Pancreas (tissue), 10 donors: ENCODE results near the gene FMN2. TPM values are rescaled to one million over a fixed set of nuclear protein-coding genes. Genes with fewer than 3 reads are reported as not detected.

Source experiments
- ATAC-seq, 4 donors: fragments of 200-7000 bp; cut with Tn5 transposase; one replicate each; pipeline versions ENCODE4 v1.8.0 to v1.9.1; 2020; ENCODE audit warnings: mild to moderate bottlenecking in 4 of 4, moderate library complexity in 4 of 4
- DNase-seq, 6 donors: peaks; one replicate each; pipeline ENCODE4 v3.0.0-alpha.2; 2020
- FAIRE-seq: peaks from 2 replicates; lab custom pipeline; 2012; peaks lifted over from hg19 to GRCh38; lab: Jason Lieb, UNC
- H3K27ac ChIP-seq, 4 donors: fragments of 200-600 bp; sonication (generic); 1 replicate in 3 of 4; 2 replicates in 1 of 4; pipeline versions ENCODE4 v1.5.0 to v1.8.0; 2020
- H3K27me3 ChIP-seq, 4 donors: fragments of 200-600 bp; one replicate each; pipeline ENCODE4 v1.8.0; 2021
- H3K36me3 ChIP-seq, 3 donors: fragments of 200-600 bp; sonication (generic) in 1 of 3; one replicate each; pipeline versions ENCODE4 v1.5.0 to v1.8.0; 2020 to 2021
- H3K4me1 ChIP-seq, 3 donors: fragments of 200-600 bp; one replicate each; pipeline ENCODE4 v1.8.0; 2021
- H3K4me3 ChIP-seq, 4 donors: fragments of 200-600 bp; sonication (generic) in 2 of 4; one replicate each; pipeline versions ENCODE4 v1.5.0 to v1.8.0; 2020 to 2021
- H3K9me3 ChIP-seq, 4 donors: fragments of 200-600 bp; one replicate each; pipeline ENCODE4 v1.8.0; 2021
- WGBS, 2 donors: extraction: QIAGEN DNeasy Blood & Tissue Kit; methylation state at CpG; one replicate each; pipeline ENCODE4 v1.1.7; 2013; 5-methylcytosine and 5-hydroxymethylcytosine counted together
- intact Hi-C, 3 donors: fragments of 100-400 bp; cut with DNase I; formaldehyde crosslinking; loops; one replicate each; pipeline versions ENCODE4 v1.11.1 to v1.14.2; 2022
- polyA plus RNA-seq, 2 donors: library from polyadenylated mRNA; stranded (reverse); fragments of 200-250 nt; gene quantifications; one replicate each; pipeline ENCODE4 v1.2.3, GENCODE V29; 2013
- total RNA-seq, 6 donors: library from RNA; stranded (reverse); fragmentation: NEBNext Ultra II Directional in 4 of 6; extraction: Animal tissue kit (Norgen Biotek cat#: 25700) in 4 of 6; gene quantifications; one replicate each; pipeline versions ENCODE4 v1.2.1 to v1.2.4, GENCODE V29; 2021 to 2023
- TF ChIP-seq, protein P1 (sequence below), 4 donors: fragments of 200-600 bp; sonication (generic) in 3 of 4; IDR thresholded peaks; one replicate each; pipeline versions ENCODE4 v1.5.0 to v1.8.0; 2021; ENCODE audit warnings: antibody characterized with exemption in 4 of 4
- donor health status: healthy with polysubstance abuse.
- donor health status: DM: no; HTN: no; CAD: no; lungs with moderate emphysema.
- donor health status: DM: no; HTN: no; CAD: no.
- donor health status: control.
- donor health status: control.
- donor health status: Bipolar disorder and iron deficiency.
- donor health status: DM: yes; HTN: yes; CAD: no.
- donor health status: DM: no; HTN: no; CAD: no.
- donor health status: DM: no; HTN: no; CAD: no.
- donor health status: DM: yes; HTN: yes; CAD: no.

Gene FMN2
- total RNA-seq (1 to 10 TPM in 4 of 6 donors, under 1 TPM in 2; 0.56 to 3.5 (median 1.8) TPM), polyA plus RNA-seq (1 to 10 TPM; 1.7 to 8.2 TPM)

DNA sequence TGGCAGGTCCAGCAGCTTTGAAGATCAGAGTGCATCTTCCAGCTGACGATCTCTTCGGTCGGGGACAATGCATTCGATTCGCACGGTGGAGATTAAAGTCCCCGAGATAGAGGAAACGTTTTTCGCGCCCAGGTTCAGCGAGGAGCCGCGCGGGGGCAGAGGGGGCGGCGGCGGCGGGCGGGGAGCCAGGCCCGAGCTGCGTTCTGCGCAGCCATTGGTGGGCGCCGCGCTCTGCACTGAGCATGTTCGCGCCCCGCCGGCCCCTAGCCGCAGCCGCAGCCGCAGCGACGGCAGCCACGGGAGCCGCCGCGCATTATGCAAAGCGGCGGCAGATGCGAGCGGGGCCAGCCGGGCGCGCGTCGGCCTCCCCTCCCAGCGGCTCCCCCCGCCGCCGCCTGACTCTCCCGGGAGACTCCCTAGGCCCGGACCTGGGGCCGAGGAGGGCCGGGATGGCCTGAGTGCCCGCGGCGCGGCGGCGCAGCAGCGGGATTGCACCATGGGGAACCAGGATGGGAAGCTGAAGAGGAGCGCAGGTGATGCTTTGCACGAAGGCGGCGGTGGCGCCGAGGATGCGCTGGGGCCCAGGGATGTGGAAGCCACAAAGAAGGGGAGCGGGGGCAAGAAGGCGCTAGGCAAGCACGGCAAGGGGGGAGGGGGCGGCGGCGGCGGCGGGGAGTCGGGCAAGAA, at the start of gene FMN2:
Gene FMN2, plus strand, starts transcription at position 270 of the 687 bp plus-strand sequence. Its CDS starts 227 bp downstream, at position 497.
- no peak for FAIRE-seq
- Histone ChIP-seq H3K36me3 (no peaks in the 10 kb centered on the region), H3K27me3 (peaks cover 0 to 24% (median 4%) of the 10 kb centered on the region in 4 donors), H3K9me3 (no peaks in the 10 kb centered on the region), H3K4me3 (peak within 1 kb of the TSS in 3 of 4 donors; percentile 7 to 42 (median 27)), H3K27ac (no peak within 1 kb of the TSS), H3K4me1 (no peaks in the 10 kb centered on the region)
- ATAC-seq, result peak; percentile 40 to 77 (median 62)
- TF ChIP-seq, protein P1, sequence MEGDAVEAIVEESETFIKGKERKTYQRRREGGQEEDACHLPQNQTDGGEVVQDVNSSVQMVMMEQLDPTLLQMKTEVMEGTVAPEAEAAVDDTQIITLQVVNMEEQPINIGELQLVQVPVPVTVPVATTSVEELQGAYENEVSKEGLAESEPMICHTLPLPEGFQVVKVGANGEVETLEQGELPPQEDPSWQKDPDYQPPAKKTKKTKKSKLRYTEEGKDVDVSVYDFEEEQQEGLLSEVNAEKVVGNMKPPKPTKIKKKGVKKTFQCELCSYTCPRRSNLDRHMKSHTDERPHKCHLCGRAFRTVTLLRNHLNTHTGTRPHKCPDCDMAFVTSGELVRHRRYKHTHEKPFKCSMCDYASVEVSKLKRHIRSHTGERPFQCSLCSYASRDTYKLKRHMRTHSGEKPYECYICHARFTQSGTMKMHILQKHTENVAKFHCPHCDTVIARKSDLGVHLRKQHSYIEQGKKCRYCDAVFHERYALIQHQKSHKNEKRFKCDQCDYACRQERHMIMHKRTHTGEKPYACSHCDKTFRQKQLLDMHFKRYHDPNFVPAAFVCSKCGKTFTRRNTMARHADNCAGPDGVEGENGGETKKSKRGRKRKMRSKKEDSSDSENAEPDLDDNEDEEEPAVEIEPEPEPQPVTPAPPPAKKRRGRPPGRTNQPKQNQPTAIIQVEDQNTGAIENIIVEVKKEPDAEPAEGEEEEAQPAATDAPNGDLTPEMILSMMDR (IDR thresholded peaks at IDR 0.05), result no peak
- WGBS, 2 donors, result 1% methylated on average over 75 to 78 of the region's 78 CpGs
- DNase-seq, result peak in 3 of 6 donors; percentile 6 to 67 (median 64)
- intact Hi-C loops, result no loop called here

DNA sequence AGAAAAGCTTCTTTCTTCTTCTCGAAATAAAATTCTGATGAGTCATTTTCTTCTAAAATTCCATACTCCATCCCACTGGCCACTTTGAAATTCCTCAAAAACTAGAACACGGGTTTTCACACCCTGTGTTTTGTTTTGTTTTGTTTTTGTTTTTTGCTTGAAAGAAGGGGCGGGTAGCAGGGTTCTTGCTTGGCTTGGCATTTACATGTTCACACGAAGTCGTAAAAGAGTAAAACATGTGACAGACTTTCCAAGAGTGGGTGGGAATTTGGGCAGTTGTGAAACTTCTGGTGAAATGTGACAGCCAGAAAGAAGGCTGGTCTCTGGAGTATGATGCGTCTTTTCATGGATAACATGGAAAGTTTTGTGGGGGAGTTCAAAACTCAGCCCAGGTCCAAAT, 47.1 kb upstream of the FMN2 start:
- no peak for ATAC-seq
- TF ChIP-seq, protein P1 (IDR thresholded peaks at IDR 0.05), result no peak
- Histone ChIP-seq H3K27me3 (no peaks in the 10 kb centered on the region), H3K9me3 (no peaks in the 10 kb centered on the region), H3K36me3 (no peaks in the 10 kb centered on the region), H3K4me3 (no peak overlapping the region), H3K4me1 (no peaks in the 10 kb centered on the region), H3K27ac (no peak overlapping the region)
- no peak for DNase-seq
- no peak for FAIRE-seq
- intact Hi-C loops, result no loop called here
- WGBS, 2 donors, result 54 to 66% methylated on average over 6 of the region's 6 CpGs

DNA sequence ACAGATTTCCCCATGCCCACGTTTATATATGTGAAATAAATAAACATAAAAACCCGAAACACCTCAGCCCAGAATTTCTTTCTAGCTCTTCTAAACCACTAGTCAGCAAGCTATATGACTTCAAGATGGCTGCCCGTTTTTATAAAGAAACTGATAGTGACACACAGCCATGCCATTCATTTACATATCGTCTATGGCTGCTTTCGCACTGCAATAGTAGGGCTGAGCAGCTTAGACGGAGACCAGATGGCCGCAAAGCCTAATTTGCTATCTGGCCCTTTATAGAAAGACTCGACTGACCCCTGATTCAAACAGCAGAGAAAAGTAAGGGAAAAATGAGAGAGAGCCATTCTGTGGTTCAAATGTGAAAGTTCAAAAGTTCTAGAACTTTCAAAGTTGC, 45.7 kb upstream of the FMN2 start:
- no peak for ATAC-seq
- Histone ChIP-seq H3K27me3 (no peaks in the 10 kb centered on the region), H3K27ac (no peak overlapping the region), H3K4me1 (no peaks in the 10 kb centered on the region), H3K4me3 (no peak overlapping the region), H3K9me3 (no peaks in the 10 kb centered on the region), H3K36me3 (no peaks in the 10 kb centered on the region)
- no peak for DNase-seq
- 68 to 77% methylated on average over 8 of the region's 8 CpGs for WGBS, 2 donors
- TF ChIP-seq, protein P1 (IDR thresholded peaks at IDR 0.05), result no peak
- FAIRE-seq, result no peak
- intact Hi-C loops, result no loop called here

DNA sequence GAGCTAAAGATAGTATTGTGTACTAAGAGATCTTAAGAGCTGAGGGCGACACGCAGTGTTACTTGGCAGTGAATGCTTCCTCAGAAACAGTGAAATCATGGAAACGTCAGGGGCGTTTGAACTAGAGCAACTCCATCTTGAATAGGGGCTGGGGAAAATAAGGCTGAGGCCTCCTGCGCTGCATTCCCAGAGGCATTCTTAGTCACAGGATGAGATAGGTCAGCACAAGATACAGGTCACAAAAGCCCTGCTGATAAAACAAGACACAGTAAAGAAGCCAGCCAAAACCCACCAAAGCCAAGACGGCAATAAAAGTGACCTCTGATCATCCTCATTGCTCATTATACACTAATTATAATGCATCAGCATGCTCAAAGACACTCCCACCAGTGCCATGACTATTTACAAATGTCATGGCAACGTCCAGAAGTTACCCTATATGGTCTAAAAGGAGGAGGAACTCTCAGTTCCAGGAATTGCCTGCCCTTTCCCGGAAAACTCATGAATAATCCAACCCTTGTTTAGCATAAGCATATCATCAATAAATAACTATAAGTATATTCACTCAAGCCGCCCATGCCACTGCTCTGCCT, 37.5 kb upstream of the FMN2 start:
- Histone ChIP-seq H3K4me1 (no peaks in the 10 kb centered on the region), H3K9me3 (no peaks in the 10 kb centered on the region), H3K36me3 (no peaks in the 10 kb centered on the region), H3K27me3 (no peaks in the 10 kb centered on the region), H3K27ac (no peak overlapping the region), H3K4me3 (no peak overlapping the region)
- DNase-seq, result no peak
- no peak for FAIRE-seq
- intact Hi-C loops, result no loop called here
- TF ChIP-seq, protein P1 (IDR thresholded peaks at IDR 0.05), result no peak
- ATAC-seq, result no peak
- WGBS, 2 donors, result 55 to 63% methylated on average over 9 of the region's 9 CpGs

DNA sequence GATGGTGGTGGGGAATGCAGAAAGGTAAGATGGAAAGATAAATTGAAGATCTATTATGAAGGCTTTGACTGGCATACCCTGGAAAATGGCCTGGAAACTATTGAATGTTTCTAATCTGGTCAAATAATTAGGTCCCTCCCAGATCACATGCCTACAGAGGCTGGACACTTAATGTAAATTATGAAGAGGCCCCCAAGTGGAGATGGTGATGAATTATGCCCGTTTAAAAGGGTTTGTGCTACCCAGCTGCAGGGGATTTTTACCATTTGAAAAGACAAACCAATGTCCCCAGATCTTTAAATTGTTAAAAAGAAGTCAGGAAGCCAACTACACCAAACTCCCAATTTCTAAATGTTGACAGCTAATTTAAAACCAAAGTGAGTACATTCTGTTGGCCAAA, 35.7 kb upstream of the FMN2 start:
- FAIRE-seq (no peak), DNase-seq (no peak), ATAC-seq (no peak)
- Histone ChIP-seq H3K36me3 (no peaks in the 10 kb centered on the region), H3K27ac (no peak overlapping the region), H3K9me3 (no peaks in the 10 kb centered on the region), H3K4me3 (no peak overlapping the region), H3K27me3 (no peaks in the 10 kb centered on the region), H3K4me1 (no peaks in the 10 kb centered on the region)
- intact Hi-C loops, result no loop called here
- TF ChIP-seq, protein P1 (IDR thresholded peaks at IDR 0.05), result no peak
- WGBS, 2 donors, result 48 to 58% methylated on average over 1 of the region's 1 CpG
